Caco-2 (cell line): ENCODE measurements around the gene IFITM10. TPM values are rescaled to one million over a fixed set of nuclear protein-coding genes. Genes with fewer than 3 reads are reported as not detected.
A peak's percentile ranks its signal among the peaks of the same experiment; 100 is the strongest.

Source experiments
- BruUV-seq: library from RNA; stranded (reverse); fragments of 400-500 nt; replicated peaks from 2 replicates; lab custom pipeline; 2021; lab: Mats Ljungman, UMichigan
- CTCF ChIA-PET: fragments of 300-600 bp; sonication (Branson Sonifier 250); formaldehyde crosslinking; loops from one replicate; lab custom pipeline; 2022; ENCODE audit warnings: antibody characterized with exemption; lab: Charles Lee
- POLR2A ChIA-PET: fragments of 300-600 bp; sonication (Branson Sonifier 250); formaldehyde crosslinking; loops from one replicate; lab custom pipeline; 2022; ENCODE audit warnings: antibody characterized with exemption; lab: Charles Lee
- DNase-seq, 2 experiments: peaks; one replicate each; pipeline versions ENCODE4 v3.0.0 to v3.0.0-alpha.2; 2020 to 2022
- H3K27me3 ChIP-seq: replicated peaks from 2 replicates; pipeline ENCODE4 v1.6.0; 2011; ENCODE audit warnings: low read length; ENCODE audit not compliant: control insufficient read depth, insufficient read depth
- H3K36me3 ChIP-seq: 2 replicates; pipeline ENCODE4 v1.5.1; 2011; ENCODE audit warnings: low read length; ENCODE audit not compliant: control insufficient read depth, insufficient read depth
- H3K4me1 ChIP-seq: fragments of 250-450 bp; sonication (Bioruptor Pico); 2 replicates; pipeline ENCODE4 v1.5.1; 2020; ENCODE audit warnings: mild to moderate bottlenecking
- H3K4me3 ChIP-seq: 2 replicates; pipeline ENCODE4 v1.5.1; 2011; ENCODE audit warnings: low read depth, mild to moderate bottlenecking, control low read depth, low read length
- H3K9me3 ChIP-seq: fragments of 250-450 bp; sonication (Bioruptor Pico); 2 replicates; pipeline ENCODE4 v1.5.1; 2020; ENCODE audit warnings: mild to moderate bottlenecking, moderate library complexity
- H3K27ac Mint-ChIP-seq: one replicate; pipeline ENCODE4 v1.8.0; 2022; ENCODE audit warnings: mixed read lengths; ENCODE audit not compliant: unreplicated experiment
- H3K27me3 Mint-ChIP-seq: one replicate; pipeline ENCODE4 v1.8.0; 2022; ENCODE audit warnings: mixed read lengths; ENCODE audit not compliant: insufficient read depth, unreplicated experiment
- H3K36me3 Mint-ChIP-seq: one replicate; pipeline ENCODE4 v1.8.0; 2022; ENCODE audit warnings: mild to moderate bottlenecking, mixed read lengths; ENCODE audit not compliant: insufficient read depth, unreplicated experiment
- H3K4me1 Mint-ChIP-seq: one replicate; pipeline ENCODE4 v1.8.0; 2022; ENCODE audit warnings: low read depth, mixed read lengths; ENCODE audit not compliant: unreplicated experiment
- H3K4me3 Mint-ChIP-seq: one replicate; pipeline ENCODE4 v1.8.0; 2022; ENCODE audit warnings: mild to moderate bottlenecking, moderate library complexity, mixed read lengths; ENCODE audit not compliant: unreplicated experiment
- H3K9me3 Mint-ChIP-seq: one replicate; pipeline ENCODE4 v1.8.0; 2022; ENCODE audit warnings: mixed read lengths; ENCODE audit not compliant: unreplicated experiment
- CTCF ChIP-seq, 2 experiments: fragments of 200-600 bp in 1 of 2; IDR thresholded peaks; 1 replicate in 1 of 2; 2 replicates in 1 of 2; pipeline versions ENCODE4 v1.5.1 to v1.8.0; 2011 to 2022; ENCODE audit warnings: antibody characterized with exemption in 1 of 2, control low read depth in 1 of 2, inconsistent platforms in 1 of 2, low read depth in 1 of 2, low read length in 1 of 2, mild to moderate bottlenecking in 1 of 2, moderate library complexity in 1 of 2; ENCODE audit not compliant: insufficient read depth in 1 of 2, severe bottlenecking in 1 of 2, unreplicated experiment in 1 of 2
- intact Hi-C: fragments of 100-400 bp; cut with micrococcal nuclease; formaldehyde crosslinking; loops from one replicate; pipeline ENCODE4 v1.10.0; 2022; ENCODE audit not compliant: unreplicated experiment
- total RNA-seq: library from RNA; stranded (reverse); gene quantifications from 2 replicates; pipeline ENCODE4 v1.2.3, GENCODE V29; 2022

IFITM10 gene
- total RNA-seq, 1 experiment from 2014 or later: 2.7 TPM

- Histone ChIP-seq H3K36me3 (no peaks in the 10 kb centered on the region), H3K4me3 (no peak overlapping the region), H3K4me1 (peaks cover 45% of the 10 kb centered on the region), H3K9me3 (no peaks in the 10 kb centered on the region), H3K27me3 (no peaks in the 10 kb centered on the region)
- Mint-ChIP-seq H3K27me3 (no peaks in the 10 kb centered on the region), H3K9me3 (no peaks in the 10 kb centered on the region), H3K36me3 (peaks cover 6% of the 10 kb centered on the region), H3K4me3 (peak overlapping the region; percentile 61), H3K27ac (peak overlapping the region; percentile 91), H3K4me1 (peaks cover 34% of the 10 kb centered on the region)
- no peak for DNase-seq
- no peak for TF ChIP-seq CTCF (IDR thresholded peaks at IDR 0.05; ENCODE audit: insufficient read depth in 1 of 2, low read depth in 1 of 2, low read length in 1 of 2, severe bottlenecking in 1 of 2, unreplicated experiment in 1 of 2)
- intact Hi-C loops: loop anchor here (1.0 kb wide), 4 partner anchors 18 to 142 kb away; partner anchors contain the start of gene SYT8
- BruUV-seq: TSS peak; percentile 25
- ChIA-PET POLR2A (interaction anchor here (0.6 to 2.0 kb wide), 5 partner anchors 58 to 297 kb away, joined by 3 to 9 read pairs (median 6); partner anchors contain the start of gene IFITM10), CTCF (interaction anchor here (0.6 to 4.5 kb wide), 21 partner anchors 10 to 510 kb away, joined by 3 to 111 read pairs (median 4); partner anchors contain the start of gene CTSD)
Measured at GRCh38 chr11:1691878-1692707, 58.3 kb downstream of the IFITM10 start.

GRCh38 chr11:1691026-1691877, 59.1 kb downstream of the IFITM10 start:
- H3K27me3 ChIP-seq: no peaks in the 10 kb centered on the region
- CTCF ChIA-PET: interaction anchor here (0.5 to 4.5 kb wide), 24 partner anchors 9 to 511 kb away, joined by 3 to 111 read pairs (median 4); partner anchors contain the start of gene CTSD
- H3K4me1 ChIP-seq: peaks cover 45% of the 10 kb centered on the region
- peak; percentile 94 for DNase-seq
- no peaks in the 10 kb centered on the region for H3K36me3 ChIP-seq
- H3K9me3 ChIP-seq: no peaks in the 10 kb centered on the region
- H3K27ac Mint-ChIP-seq: peak overlapping the region; percentile 91
- peak overlapping the region; percentile 61 for H3K4me3 Mint-ChIP-seq
- H3K36me3 Mint-ChIP-seq: peaks cover 6% of the 10 kb centered on the region
- no peaks in the 10 kb centered on the region for H3K27me3 Mint-ChIP-seq
- POLR2A ChIA-PET: interaction anchor here (0.6 to 2.0 kb wide), 4 partner anchors 59 to 297 kb away, joined by 3 to 9 read pairs (median 6); partner anchors contain the start of gene IFITM10
- H3K9me3 Mint-ChIP-seq: no peaks in the 10 kb centered on the region
- H3K4me3 ChIP-seq: no peak overlapping the region
- H3K4me1 Mint-ChIP-seq: peaks cover 34% of the 10 kb centered on the region
- BruUV-seq: no TSS peak
- intact Hi-C loops: loop anchor here (1.0 kb wide), 4 partner anchors 17 to 143 kb away; partner anchors contain the start of gene SYT8
- TF ChIP-seq CTCF (IDR thresholded peaks at IDR 0.05; ENCODE audit: insufficient read depth in 1 of 2, low read depth in 1 of 2, low read length in 1 of 2, severe bottlenecking in 1 of 2, unreplicated experiment in 1 of 2): peak; percentile 47 to 65
